Adrenal gland (tissue), 5 donors: ENCODE data around the gene COL9A3.

Experiments
- POLR2A ChIP-seq, 2 donors: fragments of 450-650 bp; IDR thresholded peaks; one replicate each; pipeline ENCODE4 v1.6.1; 2017; ENCODE audit warnings: antibody characterized with exemption in 2 of 2, mild to moderate bottlenecking in 2 of 2, moderate library complexity in 1 of 2
- TF ChIP-seq, protein P1 (sequence below), 6 experiments: fragments of 450-650 bp in 4 of 6; fragments of 200-600 bp in 2 of 6; sonication (generic) in 1 of 6; IDR thresholded peaks; 1 replicate in 5 of 6; 2 replicates in 1 of 6; pipeline versions ENCODE4 v1.5.1 to v1.8.0; 2016 to 2021; ENCODE audit warnings: antibody characterized with exemption in 6 of 6, mild to moderate bottlenecking in 2 of 6, moderate library complexity in 1 of 6
- donor health status: DM: no; HTN: no; CAD: no.

DNA sequence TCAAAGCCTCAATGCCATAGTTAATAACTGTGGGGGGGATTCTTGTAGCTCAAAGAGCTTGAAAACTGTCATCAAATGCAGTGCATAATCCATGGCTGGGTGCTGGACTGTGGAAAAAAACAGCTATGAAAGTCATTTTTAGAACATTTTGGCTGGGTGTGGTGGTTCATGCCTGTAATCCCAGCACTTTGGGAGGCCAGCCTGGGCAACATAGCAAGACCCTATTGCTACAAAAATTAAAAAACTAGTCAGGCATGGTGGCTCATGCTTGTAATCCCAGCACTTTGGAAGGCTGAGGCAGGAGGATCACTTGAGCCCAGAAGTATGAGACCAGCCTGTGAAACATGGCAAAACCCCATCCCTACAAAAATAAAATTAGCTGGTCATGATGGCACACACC is 32.6 kb downstream of the COL9A3 start:
- TF ChIP-seq, protein P1, sequence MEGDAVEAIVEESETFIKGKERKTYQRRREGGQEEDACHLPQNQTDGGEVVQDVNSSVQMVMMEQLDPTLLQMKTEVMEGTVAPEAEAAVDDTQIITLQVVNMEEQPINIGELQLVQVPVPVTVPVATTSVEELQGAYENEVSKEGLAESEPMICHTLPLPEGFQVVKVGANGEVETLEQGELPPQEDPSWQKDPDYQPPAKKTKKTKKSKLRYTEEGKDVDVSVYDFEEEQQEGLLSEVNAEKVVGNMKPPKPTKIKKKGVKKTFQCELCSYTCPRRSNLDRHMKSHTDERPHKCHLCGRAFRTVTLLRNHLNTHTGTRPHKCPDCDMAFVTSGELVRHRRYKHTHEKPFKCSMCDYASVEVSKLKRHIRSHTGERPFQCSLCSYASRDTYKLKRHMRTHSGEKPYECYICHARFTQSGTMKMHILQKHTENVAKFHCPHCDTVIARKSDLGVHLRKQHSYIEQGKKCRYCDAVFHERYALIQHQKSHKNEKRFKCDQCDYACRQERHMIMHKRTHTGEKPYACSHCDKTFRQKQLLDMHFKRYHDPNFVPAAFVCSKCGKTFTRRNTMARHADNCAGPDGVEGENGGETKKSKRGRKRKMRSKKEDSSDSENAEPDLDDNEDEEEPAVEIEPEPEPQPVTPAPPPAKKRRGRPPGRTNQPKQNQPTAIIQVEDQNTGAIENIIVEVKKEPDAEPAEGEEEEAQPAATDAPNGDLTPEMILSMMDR (IDR thresholded peaks at IDR 0.05): no peak
- no peak for TF ChIP-seq POLR2A (IDR thresholded peaks at IDR 0.05)
